Ectodermal cell (in vitro differentiated cells): ENCODE data around the gene TRERF1.
A peak's percentile ranks its signal among the peaks of the same experiment; 100 is the strongest.

Experiments used
- H3K27ac ChIP-seq: 2 replicates; pipeline ENCODE4 v1.7.0; 2013; ENCODE audit warnings: mild to moderate bottlenecking, low read depth, low read length; ENCODE audit not compliant: insufficient read depth, poor library complexity, severe bottlenecking
- H3K27me3 ChIP-seq: 2 replicates; pipeline ENCODE4 v1.7.0; 2013; ENCODE audit warnings: mild to moderate bottlenecking, low read length; ENCODE audit not compliant: insufficient read depth, control insufficient read depth, poor library complexity, severe bottlenecking
- H3K36me3 ChIP-seq: one replicate; pipeline ENCODE4 v1.7.0; 2013; ENCODE audit warnings: low read length; ENCODE audit not compliant: control insufficient read depth, insufficient read depth
- H3K4me1 ChIP-seq: one replicate; pipeline ENCODE4 v1.7.0; 2013; ENCODE audit warnings: low read length; ENCODE audit not compliant: control insufficient read depth, insufficient read depth
- H3K4me3 ChIP-seq: 2 replicates; pipeline ENCODE4 v1.7.0; 2013; ENCODE audit warnings: low read depth, low read length, control low read depth; ENCODE audit not compliant: insufficient read depth
- H3K9me3 ChIP-seq: 2 replicates; pipeline ENCODE4 v1.7.0; 2013; ENCODE audit warnings: mild to moderate bottlenecking, low read length, moderate library complexity; ENCODE audit not compliant: control insufficient read depth
- WGBS, 2 experiments: methylation state at CpG; one replicate each; pipeline ENCODE4 v1.1.7; 2013; ENCODE audit warnings: missing lambda C conversion rate in 2 of 2; 5-methylcytosine and 5-hydroxymethylcytosine counted together

Gene TRERF1

GRCh38 chr6:42314571-42315258 is 137.0 kb downstream of the TRERF1 start:
- H3K9me3 ChIP-seq = no peaks in the 10 kb centered on the region
- peaks cover 3% of the 10 kb centered on the region for H3K4me1 ChIP-seq
- H3K27me3 ChIP-seq = no peaks in the 10 kb centered on the region
- no peaks in the 10 kb centered on the region for H3K36me3 ChIP-seq
- no peak overlapping the region for H3K4me3 ChIP-seq
- H3K27ac ChIP-seq = no peak overlapping the region
- WGBS, 2 experiments = 86 to 91% methylated on average over 10 of the region's 10 CpGs

- no peaks in the 10 kb centered on the region for H3K27me3 ChIP-seq
- peaks cover 3% of the 10 kb centered on the region for H3K4me1 ChIP-seq
- H3K27ac ChIP-seq = no peak overlapping the region
- H3K4me3 ChIP-seq = no peak overlapping the region
- no peaks in the 10 kb centered on the region for H3K9me3 ChIP-seq
- WGBS, 2 experiments = 87 to 96% methylated on average over 9 of the region's 9 CpGs
- no peaks in the 10 kb centered on the region for H3K36me3 ChIP-seq
Measured at GRCh38 chr6:42313941-42314570, 137.7 kb downstream of the TRERF1 start.

- Histone ChIP-seq H3K36me3 (no peaks in the 10 kb centered on the region), H3K4me1 (peaks cover 3% of the 10 kb centered on the region), H3K27me3 (no peaks in the 10 kb centered on the region), H3K9me3 (no peaks in the 10 kb centered on the region), H3K4me3 (no peak overlapping the region), H3K27ac (no peak overlapping the region)
- 91 to 96% methylated on average over 6 of the region's 6 CpGs for WGBS, 2 experiments
Measured at GRCh38 chr6:42313038-42313437, 138.7 kb downstream of the TRERF1 start.

DNA sequence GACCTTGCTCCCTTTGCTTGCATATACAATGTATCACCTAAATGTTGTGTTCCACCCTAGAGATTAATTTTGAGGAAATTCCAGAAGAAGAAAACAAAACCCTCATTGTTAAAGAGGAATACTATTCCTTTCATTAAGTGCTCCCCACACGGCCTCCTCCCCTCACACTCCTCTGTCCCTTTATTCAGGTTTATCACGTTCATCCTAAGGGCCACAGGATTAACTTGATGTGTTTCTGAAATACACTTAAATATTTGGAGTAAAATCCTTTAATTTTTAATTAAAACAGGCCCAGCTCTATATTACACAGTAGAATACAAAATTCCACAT is 144.6 kb downstream of the TRERF1 start:
- no peak overlapping the region for H3K4me3 ChIP-seq
- no peaks in the 10 kb centered on the region for H3K27me3 ChIP-seq
- H3K27ac ChIP-seq = no peak overlapping the region
- H3K36me3 ChIP-seq = no peaks in the 10 kb centered on the region
- 93 to 100% methylated on average over 1 to 2 of the region's 2 CpGs for WGBS, 2 experiments
- H3K9me3 ChIP-seq = no peaks in the 10 kb centered on the region
- H3K4me1 ChIP-seq = peaks cover 11% of the 10 kb centered on the region

GRCh38 chr6:42306439-42307140 is 145.1 kb downstream of the TRERF1 start:
- H3K9me3 ChIP-seq = no peaks in the 10 kb centered on the region
- peaks cover 11% of the 10 kb centered on the region for H3K4me1 ChIP-seq
- H3K27me3 ChIP-seq = no peaks in the 10 kb centered on the region
- H3K27ac ChIP-seq = no peak overlapping the region
- H3K4me3 ChIP-seq = no peak overlapping the region
- no peaks in the 10 kb centered on the region for H3K36me3 ChIP-seq
- 95 to 97% methylated on average over 7 of the region's 7 CpGs for WGBS, 2 experiments

- whole genome bisulfite sequencing, 2 experiments = 65 to 68% methylated on average over 6 of the region's 6 CpGs
- H3K4me3 ChIP-seq = no peak overlapping the region
- peak overlapping the region; percentile 42 for H3K27ac ChIP-seq
- no peaks in the 10 kb centered on the region for H3K27me3 ChIP-seq
- H3K4me1 ChIP-seq = peaks cover 11% of the 10 kb centered on the region
- H3K9me3 ChIP-seq = no peaks in the 10 kb centered on the region
- peaks cover 8% of the 10 kb centered on the region for H3K36me3 ChIP-seq
Measured at GRCh38 chr6:42304053-42304712, 147.5 kb downstream of the TRERF1 start.

DNA sequence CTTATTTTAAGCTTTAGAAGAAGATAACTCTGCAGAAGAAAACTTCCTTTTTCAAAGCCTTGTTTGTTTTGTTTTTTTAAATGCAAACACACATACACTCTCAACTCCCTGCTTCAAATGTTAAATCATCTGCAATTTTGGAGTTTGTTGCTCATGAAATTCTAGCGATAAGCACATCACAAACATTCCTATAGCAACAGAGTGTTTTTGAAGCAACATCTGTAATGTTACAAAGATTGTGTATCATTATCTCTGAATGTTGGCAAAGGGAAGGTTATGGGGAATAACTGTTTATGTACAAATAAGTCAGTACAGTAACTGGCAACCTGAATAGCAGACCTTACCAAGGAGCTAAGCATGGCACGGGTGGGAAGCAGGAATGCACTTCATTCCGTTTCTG is 149.3 kb downstream of the TRERF1 start:
- Histone ChIP-seq H3K4me1 (peaks cover 11% of the 10 kb centered on the region), H3K27ac (no peak overlapping the region), H3K27me3 (no peaks in the 10 kb centered on the region), H3K4me3 (no peak overlapping the region), H3K9me3 (no peaks in the 10 kb centered on the region), H3K36me3 (peaks cover 8% of the 10 kb centered on the region)
- WGBS, 2 experiments = 92 to 94% methylated on average over 3 of the region's 3 CpGs

DNA sequence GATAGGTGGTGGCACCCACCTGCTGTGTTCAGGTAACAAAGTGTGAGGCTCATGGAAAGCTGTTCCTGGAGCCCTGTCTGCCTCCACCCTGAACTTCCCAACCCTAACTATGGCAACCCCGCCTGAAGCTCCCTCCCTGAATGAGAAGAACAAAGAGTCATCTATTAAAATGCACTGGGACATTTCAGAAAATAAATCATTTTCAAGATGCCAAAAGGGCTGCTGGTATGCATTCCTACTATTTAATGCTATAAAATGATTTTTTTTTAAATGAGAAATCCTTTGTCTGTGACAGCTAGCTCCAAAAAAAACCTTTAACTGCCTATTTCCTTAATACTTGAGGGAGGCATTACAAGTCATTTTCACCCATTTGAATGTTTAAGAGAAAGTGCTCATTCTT is 149.7 kb downstream of the TRERF1 start:
- 78 to 89% methylated on average over 1 of the region's 1 CpG for WGBS, 2 experiments
- H3K9me3 ChIP-seq = no peaks in the 10 kb centered on the region
- no peaks in the 10 kb centered on the region for H3K27me3 ChIP-seq
- peaks cover 11% of the 10 kb centered on the region for H3K4me1 ChIP-seq
- no peak overlapping the region for H3K4me3 ChIP-seq
- peaks cover 8% of the 10 kb centered on the region for H3K36me3 ChIP-seq
- H3K27ac ChIP-seq = no peak overlapping the region

GRCh38 chr6:42300701-42301100 is 151.0 kb downstream of the TRERF1 start:
- Histone ChIP-seq H3K27ac (no peak overlapping the region), H3K36me3 (peaks cover 8% of the 10 kb centered on the region), H3K9me3 (no peaks in the 10 kb centered on the region), H3K4me1 (peaks cover 11% of the 10 kb centered on the region), H3K4me3 (no peak overlapping the region), H3K27me3 (no peaks in the 10 kb centered on the region)
- 79 to 96% methylated on average over 1 of the region's 1 CpG for WGBS, 2 experiments

DNA sequence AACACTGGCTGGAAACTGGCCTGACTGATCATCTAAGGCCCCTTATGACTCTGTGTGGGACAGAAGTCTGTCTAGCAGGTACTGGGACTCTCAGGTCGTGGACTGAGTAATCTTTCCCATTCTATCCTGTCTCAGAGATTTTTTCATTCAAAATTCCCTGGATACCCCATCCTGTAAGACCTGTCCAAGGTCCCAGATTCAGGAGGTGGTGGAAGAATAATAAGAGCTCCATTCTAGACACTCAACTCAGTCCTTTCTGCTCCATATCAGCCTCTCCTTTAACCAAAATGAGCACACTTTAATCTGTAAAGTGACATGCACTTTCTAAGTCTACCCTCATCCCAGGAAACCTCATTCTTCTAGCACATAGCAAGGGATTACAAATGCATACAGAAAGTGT is 151.5 kb downstream of the TRERF1 start:
- peaks cover 8% of the 10 kb centered on the region for H3K36me3 ChIP-seq
- H3K4me3 ChIP-seq = no peak overlapping the region
- 88 to 95% methylated on average over 1 of the region's 1 CpG for WGBS, 2 experiments
- H3K27me3 ChIP-seq = no peaks in the 10 kb centered on the region
- H3K9me3 ChIP-seq = no peaks in the 10 kb centered on the region
- peaks cover 11% of the 10 kb centered on the region for H3K4me1 ChIP-seq
- H3K27ac ChIP-seq = no peak overlapping the region
